ENCODE results near the gene TGFBR1.

TGFBR1 gene

GRCh38 chr9:99107421-99107820 lies 2.5 kb downstream of the TGFBR1 start:
- no peak for TF ChIP-seq FOXM1 (IDR thresholded peaks at IDR 0.05; ENCODE audit: borderline replicate concordance, low read depth)
- TF ChIP-seq MAX (IDR thresholded peaks at IDR 0.05): no peak
- no peak for TF ChIP-seq EP300 (IDR thresholded peaks at IDR 0.05; ENCODE audit: borderline replicate concordance)
- no peak for TF ChIP-seq ZBTB7A (IDR thresholded peaks at IDR 0.05; ENCODE audit: low read depth)
- no peak for TF ChIP-seq RAD21 (IDR thresholded peaks at IDR 0.05; ENCODE audit: low read depth)
- no peak for TF ChIP-seq TCF12 (IDR thresholded peaks at IDR 0.05; ENCODE audit: low read depth)
- TF ChIP-seq CREB1 (IDR thresholded peaks at IDR 0.05; ENCODE audit: low read depth): no peak
- TF ChIP-seq NFIC (IDR thresholded peaks at IDR 0.05): no peak
- no peak for TF ChIP-seq USF1 (IDR thresholded peaks at IDR 0.05)
- TF ChIP-seq TEAD4 (IDR thresholded peaks at IDR 0.05): no peak
- TF ChIP-seq CEBPB (IDR thresholded peaks at IDR 0.05): no peak
- no peak for TF ChIP-seq TAF1 (IDR thresholded peaks at IDR 0.05; ENCODE audit: low read depth)
- no peak for TF ChIP-seq YY1 (IDR thresholded peaks at IDR 0.05; ENCODE audit: low read depth)
- TF ChIP-seq EGR1 (IDR thresholded peaks at IDR 0.05): no peak
- TF ChIP-seq REST (IDR thresholded peaks at IDR 0.05; ENCODE audit: low read depth): no peak

GRCh38 chr9:99108131-99108530 lies 3.2 kb downstream of the TGFBR1 start:
- TF ChIP-seq YY1 (IDR thresholded peaks at IDR 0.05; ENCODE audit: low read depth) (no peak), FOXM1 (IDR thresholded peaks at IDR 0.05; ENCODE audit: borderline replicate concordance, low read depth) (no peak), ZBTB7A (IDR thresholded peaks at IDR 0.05; ENCODE audit: low read depth) (no peak), CREB1 (IDR thresholded peaks at IDR 0.05; ENCODE audit: low read depth) (no peak), TEAD4 (IDR thresholded peaks at IDR 0.05) (no peak), TCF12 (IDR thresholded peaks at IDR 0.05; ENCODE audit: low read depth) (no peak), NFIC (IDR thresholded peaks at IDR 0.05) (no peak), RAD21 (IDR thresholded peaks at IDR 0.05; ENCODE audit: low read depth) (no peak), CEBPB (IDR thresholded peaks at IDR 0.05) (no peak), TAF1 (IDR thresholded peaks at IDR 0.05; ENCODE audit: low read depth) (no peak), EP300 (IDR thresholded peaks at IDR 0.05; ENCODE audit: borderline replicate concordance) (no peak)

- TF ChIP-seq ZBTB7A (IDR thresholded peaks at IDR 0.05; ENCODE audit: low read depth): no peak
- no peak for TF ChIP-seq REST (IDR thresholded peaks at IDR 0.05; ENCODE audit: low read depth)
- TF ChIP-seq FOXM1 (IDR thresholded peaks at IDR 0.05; ENCODE audit: borderline replicate concordance, low read depth): no peak
- TF ChIP-seq USF1 (IDR thresholded peaks at IDR 0.05): no peak
- TF ChIP-seq NFIC (IDR thresholded peaks at IDR 0.05): no peak
- TF ChIP-seq EP300 (IDR thresholded peaks at IDR 0.05; ENCODE audit: borderline replicate concordance): no peak
- no peak for TF ChIP-seq CEBPB (IDR thresholded peaks at IDR 0.05)
- no peak for TF ChIP-seq RAD21 (IDR thresholded peaks at IDR 0.05; ENCODE audit: low read depth)
- no peak for TF ChIP-seq CREB1 (IDR thresholded peaks at IDR 0.05; ENCODE audit: low read depth)
Measured at GRCh38 chr9:99109522-99109921, 4.6 kb downstream of the TGFBR1 start.

GRCh38 chr9:99112750-99113413 lies 8.0 kb downstream of the TGFBR1 start:
- TF ChIP-seq RAD21 (IDR thresholded peaks at IDR 0.05; ENCODE audit: low read depth) (no peak), CEBPB (IDR thresholded peaks at IDR 0.05) (no peak), TCF12 (IDR thresholded peaks at IDR 0.05; ENCODE audit: low read depth) (no peak), NFIC (IDR thresholded peaks at IDR 0.05) (no peak), EGR1 (IDR thresholded peaks at IDR 0.05) (no peak), FOXM1 (IDR thresholded peaks at IDR 0.05; ENCODE audit: borderline replicate concordance, low read depth) (no peak), YY1 (IDR thresholded peaks at IDR 0.05; ENCODE audit: low read depth) (no peak), CREB1 (IDR thresholded peaks at IDR 0.05; ENCODE audit: low read depth) (no peak), TEAD4 (IDR thresholded peaks at IDR 0.05) (no peak), TAF1 (IDR thresholded peaks at IDR 0.05; ENCODE audit: low read depth) (no peak), EP300 (IDR thresholded peaks at IDR 0.05; ENCODE audit: borderline replicate concordance) (no peak), USF1 (IDR thresholded peaks at IDR 0.05) (no peak), ZBTB7A (IDR thresholded peaks at IDR 0.05; ENCODE audit: low read depth) (no peak), MAX (IDR thresholded peaks at IDR 0.05) (no peak), REST (IDR thresholded peaks at IDR 0.05; ENCODE audit: low read depth) (no peak)
